Mammary epithelial cell (primary cell): ENCODE results near the gene SBNO2.

Experiments used
- CTCF ChIP-seq, 2 donors: IDR thresholded peaks in 1 of 2; conservative IDR thresholded peaks in 1 of 2; 2 replicates each; pipeline ENCODE4 v1.5.1; 2011 to 2012; ENCODE audit warnings: inconsistent platforms in 2 of 2, low read length in 2 of 2, mild to moderate bottlenecking in 2 of 2, control low read depth in 1 of 2, low read depth in 1 of 2; ENCODE audit not compliant: insufficient read depth in 1 of 2; ENCODE audit errors: extremely low read depth in 1 of 2
- EZH2 ChIP-seq: IDR thresholded peaks from 2 replicates; pipeline ENCODE4 v1.6.1; 2012; ENCODE audit warnings: low read length, inconsistent platforms, borderline replicate concordance

GRCh38 chr19:1181606-1182005 is 7.5 kb upstream of the SBNO2 start:
- TF ChIP-seq CTCF (conservative IDR thresholded peaks at IDR 0.05 in 1 of 2, IDR thresholded peaks at IDR 0.05 in 1 of 2; ENCODE audit: extremely low read depth in 1 of 2, insufficient read depth in 1 of 2, low read depth in 1 of 2, low read length in 2 of 2) (no peak), EZH2 (no peak)
